Activated T-helper 1 cell treated with anti-CD3 and anti-CD28 coated beads, Interleukin-2, amount 50 U/mL, for 16 hours (primary cell): ENCODE measurements around the gene LRIG1.

Experiments used
- DNase-seq, 2 donors: peaks; one replicate each; pipeline ENCODE4 v3.0.0-alpha.2; 2020; ENCODE audit warnings: low read depth in 1 of 2, low spot score in 1 of 2

The LRIG1 gene

DNA sequence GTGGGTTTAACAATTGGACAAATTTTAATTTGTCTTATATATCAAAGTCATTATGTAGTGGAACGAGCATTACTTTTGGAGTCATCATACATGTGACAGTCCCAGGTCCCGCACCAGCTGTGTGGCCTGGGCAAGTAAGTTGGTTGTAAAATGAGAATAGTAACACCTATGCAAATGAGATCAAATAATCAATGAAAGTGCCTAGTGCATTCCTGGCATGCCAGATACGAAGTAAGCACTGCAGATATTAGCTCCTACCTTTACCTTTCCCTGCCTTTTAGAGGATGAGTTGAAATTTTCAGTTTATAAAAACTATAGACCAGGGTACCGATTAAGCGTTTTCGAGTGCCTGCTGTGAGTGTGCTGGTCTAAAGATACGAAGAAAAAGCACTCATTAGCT, 134.1 kb downstream of the LRIG1 start:
- no peak for DNase-seq

DNA sequence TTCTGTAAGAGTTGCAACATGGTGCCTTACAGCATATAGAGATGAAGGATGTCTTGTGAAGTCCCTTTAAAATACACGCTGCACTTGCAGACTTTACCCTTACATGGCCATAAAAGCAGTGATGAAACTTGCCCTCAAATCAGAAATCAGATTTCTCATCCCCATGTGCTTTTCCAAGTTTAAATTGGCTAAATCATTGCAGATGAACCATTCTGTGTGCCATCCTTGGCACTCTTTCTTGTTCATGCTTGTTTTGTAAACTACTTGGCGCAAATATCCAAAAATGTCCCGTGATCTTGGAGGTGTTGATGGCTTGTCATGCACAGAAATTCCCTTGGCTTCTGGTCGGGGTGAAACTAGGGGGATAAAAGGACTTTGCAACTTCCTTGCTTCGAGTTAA, 135.7 kb downstream of the LRIG1 start:
- no peak for DNase-seq

DNA sequence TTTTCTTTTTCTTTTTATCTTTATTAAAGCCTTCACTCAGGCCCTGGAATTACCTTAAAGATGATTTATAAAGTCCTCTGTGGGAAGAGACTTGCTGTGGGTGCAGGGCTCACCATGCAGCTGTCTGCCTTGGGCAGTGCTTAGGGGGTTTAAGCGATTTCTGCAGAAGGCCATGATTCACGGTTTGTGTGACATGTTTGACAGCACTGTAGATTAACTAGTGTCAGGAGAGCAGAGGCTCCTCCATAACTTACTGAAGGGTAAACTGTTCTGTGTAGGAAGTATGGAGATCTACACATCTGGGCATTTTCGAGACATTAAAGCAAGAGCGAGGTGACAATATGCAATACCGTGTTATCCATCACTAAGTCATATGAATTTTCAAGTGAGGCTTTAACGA, 137.7 kb downstream of the LRIG1 start:
- DNase-seq: no peak

DNA sequence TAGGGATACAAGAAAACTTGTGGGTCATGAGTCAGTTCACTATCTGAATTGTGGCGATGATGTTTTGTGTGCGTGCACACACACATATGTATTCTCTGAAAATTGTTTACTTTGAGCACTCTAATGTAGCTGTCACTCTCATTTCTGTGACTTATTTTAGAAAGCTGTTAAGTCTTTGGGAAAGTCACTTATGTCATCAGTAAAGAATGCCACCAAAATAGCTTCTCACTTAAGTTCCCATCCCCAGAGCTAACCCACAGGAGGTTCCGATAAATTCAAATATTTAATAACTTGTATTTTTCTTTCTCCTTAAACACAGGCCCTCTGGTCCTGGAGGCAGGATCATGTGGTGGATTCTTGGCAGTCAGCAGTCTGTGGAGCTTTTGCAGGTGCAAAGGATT, 138.3 kb downstream of the LRIG1 start:
- no peak for DNase-seq

DNA sequence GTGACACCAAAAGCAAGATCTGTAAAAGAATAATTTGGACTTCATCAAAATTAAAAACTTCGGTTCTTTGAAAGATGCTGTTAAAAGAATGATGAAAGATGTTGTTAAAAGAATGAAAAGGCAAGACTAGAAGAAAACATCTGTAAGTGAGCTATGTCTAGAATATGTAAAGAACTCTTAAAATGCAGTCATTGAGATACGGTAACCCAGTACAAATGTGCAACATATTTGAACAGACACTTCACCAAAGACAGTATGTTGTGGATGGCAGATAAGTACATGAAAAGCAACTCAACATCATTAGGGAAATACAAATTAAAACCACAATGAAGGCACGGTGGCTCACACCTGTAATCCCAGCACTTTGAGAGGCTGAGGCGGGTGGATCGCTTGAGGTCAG, 139.5 kb downstream of the LRIG1 start:
- no peak for DNase-seq

DNA sequence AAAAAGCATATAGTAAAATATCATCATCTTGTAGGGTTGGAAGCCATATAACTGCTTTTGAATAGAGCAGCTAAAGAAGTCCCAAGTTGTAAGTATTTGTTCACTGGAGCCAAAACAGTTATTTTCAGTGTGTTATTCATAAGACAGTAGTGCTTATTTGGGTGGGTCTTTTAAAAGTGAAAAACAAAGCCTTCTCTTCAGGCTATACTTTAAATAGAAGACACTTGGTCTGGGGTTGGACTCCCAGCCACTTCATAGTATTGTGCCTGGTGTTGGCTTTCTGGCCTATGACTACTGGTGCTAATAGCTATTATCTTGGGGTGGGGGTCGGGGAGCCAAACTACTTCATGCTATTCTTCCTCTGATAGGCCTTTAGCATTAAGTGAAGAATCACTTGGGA, 144.8 kb downstream of the LRIG1 start:
- DNase-seq: no peak

DNA sequence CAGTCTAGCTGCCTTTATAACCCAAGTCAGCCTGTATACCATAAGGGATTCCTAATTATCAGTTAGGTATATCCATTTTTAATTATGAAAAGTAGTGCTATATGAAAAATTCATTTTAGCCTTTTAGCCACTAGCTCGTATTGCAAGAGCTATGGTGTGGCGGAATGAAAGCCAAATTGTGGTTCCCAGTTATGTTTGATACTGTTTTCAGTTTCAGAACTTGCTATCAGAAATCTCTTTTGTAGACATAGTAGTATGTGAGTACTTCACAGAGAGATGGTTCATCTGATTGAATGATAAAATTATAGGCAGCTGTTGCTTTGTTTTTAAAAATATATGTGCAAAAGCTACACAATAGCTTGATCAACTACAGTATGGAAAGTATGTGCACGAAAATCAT, 145.4 kb downstream of the LRIG1 start:
- no peak for DNase-seq

DNA sequence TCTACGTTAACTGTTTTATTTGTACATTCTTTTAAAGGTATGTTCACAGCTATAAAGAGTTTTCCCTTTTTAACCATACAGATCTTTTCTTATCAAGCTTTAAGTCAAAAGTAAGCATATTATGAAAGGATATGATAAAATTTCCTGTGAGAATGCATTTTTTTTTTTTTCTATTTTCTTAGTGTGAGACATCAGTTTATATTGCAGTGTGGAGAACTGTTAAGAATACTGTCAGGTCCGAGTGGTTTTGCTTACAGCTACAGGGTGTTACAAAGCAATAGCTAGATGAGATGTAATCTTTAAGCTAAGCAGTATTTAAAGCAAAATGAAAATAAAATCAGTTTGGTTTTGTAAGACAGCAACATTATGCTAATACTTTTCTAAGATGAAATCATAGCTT, 146.8 kb downstream of the LRIG1 start:
- DNase-seq: no peak

DNA sequence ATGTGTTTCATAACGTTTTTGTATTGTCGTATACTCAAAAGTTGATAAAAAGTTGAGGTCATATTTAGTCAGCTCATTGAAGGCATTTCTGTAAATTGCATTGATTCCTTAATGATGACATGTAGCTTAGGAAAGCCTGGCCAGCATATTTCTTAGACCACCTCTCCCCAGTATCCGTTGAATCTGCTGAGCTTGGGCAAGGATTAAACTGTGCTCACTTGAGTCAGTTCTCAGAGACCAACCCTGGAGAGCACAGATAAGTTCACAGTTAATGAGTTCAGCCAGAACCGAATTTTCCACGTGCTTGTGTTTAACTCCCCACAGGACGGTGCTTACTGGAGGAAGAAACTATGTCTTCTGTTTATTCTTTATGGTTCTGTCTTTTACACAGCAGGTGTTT, 147.3 kb downstream of the LRIG1 start:
- DNase-seq: no peak

DNA sequence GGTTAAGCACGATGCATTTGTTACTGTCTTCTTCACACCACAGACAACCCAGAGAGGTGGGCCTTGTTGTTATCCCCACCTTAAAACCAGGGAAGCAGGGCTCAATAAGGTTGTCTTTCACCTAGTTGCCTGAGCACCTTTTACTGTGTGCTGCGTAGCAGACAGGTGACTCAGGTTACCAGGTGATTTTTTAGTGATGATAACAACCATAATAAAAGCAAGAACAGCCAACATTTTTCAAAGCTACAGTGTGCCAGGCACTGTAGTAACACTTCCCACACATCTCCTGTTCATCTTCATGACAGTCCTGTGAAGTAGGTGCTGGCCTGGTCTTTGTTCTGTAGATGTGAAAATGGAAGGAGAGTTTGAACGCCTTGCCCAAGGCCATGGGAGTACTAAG, 147.8 kb downstream of the LRIG1 start:
- DNase-seq: no peak

DNA sequence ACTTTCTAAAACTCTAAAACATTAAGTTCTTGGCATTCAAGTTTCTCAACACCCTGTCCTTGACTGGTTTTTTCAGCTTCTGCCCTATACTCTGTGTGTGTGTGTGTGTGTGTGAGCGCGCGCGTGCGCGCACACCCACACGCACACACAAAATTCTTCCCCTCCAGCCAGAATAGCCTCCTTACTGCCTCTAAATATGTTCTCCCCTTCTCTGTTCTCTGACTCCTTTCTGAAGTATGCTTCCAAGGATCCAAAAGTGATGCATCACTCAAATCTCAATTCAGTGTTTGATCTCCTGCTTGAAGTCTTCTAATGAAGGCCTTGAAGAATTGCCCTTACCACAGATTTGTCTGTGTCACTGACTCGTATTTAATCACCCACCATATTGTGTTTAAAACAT, 150.2 kb downstream of the LRIG1 start:
- no peak for DNase-seq

DNA sequence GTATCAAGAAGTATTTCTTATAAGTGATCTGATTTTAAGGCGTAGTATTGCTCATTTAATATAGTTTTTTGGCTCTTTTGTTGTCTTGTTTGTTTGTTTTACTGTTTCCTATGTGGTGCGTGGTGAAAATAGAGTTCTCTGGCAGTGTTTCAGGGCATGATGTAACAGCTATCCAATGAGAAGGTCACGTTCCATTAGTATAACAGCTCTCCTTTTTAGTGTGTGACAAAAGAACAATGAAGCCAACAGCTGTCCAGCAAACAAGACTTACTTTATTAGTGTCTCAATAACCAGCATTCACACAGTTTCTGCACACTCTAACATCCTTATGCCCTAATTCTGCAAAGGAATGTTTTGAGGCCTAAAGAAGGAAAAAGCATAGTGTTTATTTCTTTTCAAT, 152.1 kb downstream of the LRIG1 start:
- DNase-seq: no peak

DNA sequence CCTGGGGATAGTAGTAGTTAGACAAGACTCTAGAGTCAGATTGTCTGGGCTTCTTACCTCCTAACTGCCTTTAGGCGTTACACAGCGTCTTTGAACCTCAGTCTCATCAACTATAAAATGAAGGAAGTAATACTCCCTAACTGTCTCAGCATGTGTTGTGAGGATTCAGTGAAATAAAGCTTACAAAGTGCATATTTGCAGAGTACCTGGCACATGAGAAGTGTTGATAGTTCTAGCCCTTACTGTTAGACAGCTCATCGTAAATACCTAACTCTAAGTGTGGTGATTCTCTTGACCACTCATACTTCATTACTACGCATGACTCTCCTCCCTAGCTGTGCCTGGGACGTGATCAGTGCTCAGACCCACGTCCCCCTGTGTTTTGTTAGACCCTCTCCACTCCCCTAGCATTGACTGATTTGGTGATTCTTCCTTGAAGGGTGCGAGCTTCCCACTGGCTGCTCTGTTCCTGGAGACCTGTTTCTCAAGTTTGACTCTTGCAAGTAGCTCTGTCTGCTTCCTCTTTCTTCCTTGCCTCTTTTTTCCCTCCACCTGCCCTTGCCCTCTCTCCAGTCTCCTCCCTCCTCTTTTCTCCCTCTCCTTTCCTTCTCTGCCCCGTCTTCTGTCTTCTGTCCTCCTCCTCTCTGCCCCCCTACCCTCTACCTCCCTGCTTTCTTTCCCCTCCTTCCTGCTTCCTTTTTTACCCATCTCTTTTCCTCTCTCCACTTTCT, 155.8 kb downstream of the LRIG1 start:
- DNase-seq: no peak

DNA sequence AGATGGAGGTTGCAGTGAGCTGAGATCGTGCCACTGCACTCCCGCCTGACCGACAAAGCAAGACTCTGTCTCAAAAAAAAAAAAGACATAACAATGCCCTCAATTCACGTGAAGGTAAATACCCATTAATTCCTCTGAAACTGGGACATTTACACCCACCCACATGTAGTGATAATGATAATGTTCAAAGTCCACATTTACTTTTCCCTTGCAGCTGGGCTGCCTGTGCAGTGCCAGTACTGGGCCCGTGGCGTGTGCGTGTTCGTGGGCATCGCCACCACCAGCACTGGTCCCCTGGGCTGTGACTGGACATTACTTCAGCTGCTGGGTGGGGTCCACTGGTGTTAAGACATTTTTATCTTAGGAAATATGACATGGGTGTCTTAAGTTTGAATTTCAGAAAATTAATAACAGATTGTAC, 156.4 kb downstream of the LRIG1 start:
- no peak for DNase-seq

DNA sequence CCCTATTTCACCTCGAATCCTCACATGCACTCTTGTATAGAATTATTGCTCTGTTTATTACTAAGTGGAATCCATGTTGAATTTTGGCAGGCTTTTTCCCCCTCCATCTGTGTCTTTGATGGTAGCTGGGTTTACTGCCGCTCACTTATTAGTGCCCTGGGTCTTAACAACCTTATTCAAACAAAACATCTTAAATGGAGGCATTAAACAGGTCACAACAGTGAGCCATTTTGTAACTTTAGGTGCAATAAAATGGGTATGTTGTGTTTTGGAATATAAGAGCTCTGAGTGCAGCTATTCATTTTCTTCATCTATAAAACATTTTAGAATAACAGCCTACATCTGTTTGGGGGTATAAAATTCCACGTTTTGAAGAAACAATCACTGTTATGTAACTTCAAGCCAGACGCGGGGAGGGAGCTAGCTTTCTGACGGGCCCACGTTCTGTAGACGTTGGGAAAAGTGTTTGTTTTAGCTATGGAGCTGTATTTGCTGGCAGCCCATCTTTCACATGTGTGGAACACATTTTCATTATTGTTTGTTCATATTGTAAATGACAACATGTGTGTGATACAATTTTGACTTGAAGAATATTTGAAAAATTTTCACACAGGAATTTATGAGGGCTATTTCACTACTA, 158.0 kb downstream of the LRIG1 start:
- no peak for DNase-seq

DNA sequence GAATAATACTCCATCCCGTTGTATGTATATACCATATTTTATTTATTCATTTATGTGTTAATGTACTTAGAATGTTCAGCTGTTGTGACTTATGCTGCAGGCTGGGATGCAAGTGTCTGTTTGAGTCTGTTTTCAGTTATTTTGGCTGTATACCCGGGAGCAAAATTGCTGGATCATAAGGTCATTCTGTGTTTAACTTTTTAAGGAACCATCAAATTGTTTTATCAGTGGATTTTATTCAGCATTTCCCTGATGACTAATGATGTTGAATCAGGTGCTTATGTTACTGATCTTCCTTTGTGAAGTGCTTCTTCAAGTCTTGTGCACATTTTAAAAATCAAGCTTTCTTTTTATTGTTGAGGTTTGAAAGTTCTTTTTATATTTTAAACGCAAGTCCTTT, 161.9 kb downstream of the LRIG1 start:
- no peak for DNase-seq

DNA sequence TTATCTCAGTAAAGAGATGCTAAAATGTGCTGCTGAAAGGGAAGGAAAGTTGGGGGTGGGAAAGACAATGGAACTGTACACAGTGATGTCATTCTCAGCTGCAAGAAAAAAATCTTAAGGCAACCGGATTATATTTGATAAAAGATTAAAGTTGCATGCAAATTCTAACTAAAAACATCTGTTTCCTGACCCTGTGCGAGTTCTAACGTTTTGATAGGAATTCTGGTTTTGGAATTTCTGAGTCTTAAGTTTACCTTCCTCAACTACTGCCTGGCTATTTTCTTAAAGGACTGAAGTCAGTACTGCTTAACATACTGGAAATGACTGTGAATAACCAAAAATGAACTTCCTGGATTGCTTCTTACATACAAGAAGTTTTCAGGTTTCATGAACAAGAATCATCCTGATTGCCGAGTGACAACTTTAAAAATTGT, 164.5 kb downstream of the LRIG1 start:
- no peak for DNase-seq

DNA sequence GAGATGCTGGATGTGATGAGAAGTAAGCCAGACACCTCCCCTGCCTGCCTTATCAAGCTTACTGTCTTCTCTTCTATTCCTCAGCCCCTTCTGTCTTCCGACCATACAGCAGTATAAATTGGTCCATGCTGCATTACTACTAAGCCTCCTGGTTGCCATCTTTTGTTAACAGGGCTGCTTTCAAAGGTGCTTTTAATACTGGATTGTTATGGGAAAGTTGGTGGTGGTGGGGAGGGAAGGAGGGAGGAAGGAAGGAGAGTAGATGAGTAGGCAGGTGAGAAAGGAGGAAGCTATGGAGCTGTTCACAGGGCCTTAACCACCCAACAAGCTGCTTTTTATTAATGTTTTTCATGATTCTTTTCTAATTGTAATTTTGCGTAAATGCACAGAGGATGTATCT, 165.2 kb downstream of the LRIG1 start:
- no peak for DNase-seq
